ENCODE data around the gene ZMYM2. TPM values are rescaled to one million over a fixed set of nuclear protein-coding genes. Genes with fewer than 3 reads are reported as not detected.

Gene ZMYM2
- total and polyA plus RNA-seq, 2 donors (not counting 3 experiments of a cell fraction or from before 2014, with no cell fraction given) = 14.7 to 75.3 TPM

DNA sequence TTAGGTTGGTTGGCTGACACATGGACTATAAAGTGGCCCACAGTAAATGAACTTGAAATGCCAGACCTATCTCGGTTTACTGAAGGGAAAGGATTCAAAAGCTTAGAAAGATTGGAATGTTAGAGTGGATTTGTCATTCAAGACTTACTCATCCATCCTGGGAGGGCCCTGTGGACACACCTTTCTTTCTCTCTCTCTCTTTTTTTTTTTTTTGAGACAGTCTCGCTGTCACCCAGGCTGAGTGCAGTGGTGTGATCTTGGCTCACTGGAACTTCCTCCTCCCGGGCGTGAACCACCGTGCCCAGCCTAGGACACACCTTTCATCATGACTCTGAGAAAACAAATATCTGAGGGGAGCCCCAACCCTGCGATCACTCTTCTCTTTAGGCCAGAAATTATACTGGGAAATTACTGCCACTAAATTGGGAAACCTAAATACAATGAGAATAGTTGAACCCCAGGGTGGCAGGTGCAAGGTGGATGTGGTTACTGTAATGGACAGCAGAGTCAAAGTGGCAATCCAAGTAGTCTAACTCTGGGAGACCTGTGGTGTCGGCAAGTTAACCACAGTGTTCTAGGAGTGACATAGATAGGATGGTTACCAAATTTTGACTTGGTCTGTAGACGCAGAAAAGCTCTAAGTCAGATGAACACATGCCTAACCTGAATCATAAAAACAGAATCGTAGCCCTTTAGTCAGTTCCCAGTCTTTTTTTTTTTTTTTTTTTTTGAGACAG is 48.0 kb upstream of the ZMYM2 start:
- BruUV-seq (replicated peaks) = no TSS peak
- FAIRE-seq = no peak

More for the DNA sequence above, 48.0 kb upstream of the ZMYM2 start:
- Histone ChIP-seq H3K27me3 (ENCODE audit: control insufficient read depth in 2 of 2, insufficient read depth in 2 of 2, low read length in 2 of 2) (peaks cover 0 to 5% of the 10 kb centered on the region in 2 experiments), H3K9ac (replicated peaks; ENCODE audit: extremely low read depth, insufficient read depth, low read length) (no peak overlapping the region), H3K36me3 (ENCODE audit: control insufficient read depth in 2 of 2, extremely low read depth in 1 of 2, insufficient read depth in 2 of 2, low read length in 2 of 2) (no peaks in the 10 kb centered on the region), H3K4me2 (ENCODE audit: insufficient read depth, low read length) (no peak overlapping the region), H3K9me1 (replicated peaks; ENCODE audit: control insufficient read depth, extremely low read depth, insufficient read depth, low read length) (no peaks in the 10 kb centered on the region), H3K4me1 (ENCODE audit: control insufficient read depth, extremely low read depth, insufficient read depth, low read length) (no peaks in the 10 kb centered on the region), H2AFZ (ENCODE audit: low read depth, low read length) (no peak overlapping the region), H4K20me1 (replicated peaks; ENCODE audit: control insufficient read depth, extremely low read depth, insufficient read depth, low read length) (no peaks in the 10 kb centered on the region), H3K9me3 (replicated peaks; ENCODE audit: control insufficient read depth, insufficient read depth, low read length) (no peaks in the 10 kb centered on the region), H3K79me2 (ENCODE audit: control insufficient read depth, insufficient read depth, low read length) (no peaks in the 10 kb centered on the region), H3K4me3 (replicated peaks in 1 of 3; ENCODE audit: insufficient read depth in 1 of 3, low read depth in 1 of 3, low read length in 3 of 3) (no peak overlapping the region), H3K27ac (ENCODE audit: insufficient read depth, low read depth, low read length) (no peak overlapping the region)
- TF ChIP-seq EZH2 (IDR thresholded peaks at IDR 0.05; ENCODE audit: borderline replicate concordance, low read depth, low read length, severe bottlenecking) = no peak
- TF ChIP-seq, protein P1, sequence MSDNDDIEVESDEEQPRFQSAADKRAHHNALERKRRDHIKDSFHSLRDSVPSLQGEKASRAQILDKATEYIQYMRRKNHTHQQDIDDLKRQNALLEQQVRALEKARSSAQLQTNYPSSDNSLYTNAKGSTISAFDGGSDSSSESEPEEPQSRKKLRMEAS (IDR thresholded peaks at IDR 0.05; ENCODE audit: insufficient read depth, insufficient read length) = no peak
- TF ChIP-seq JUN (IDR thresholded peaks at IDR 0.05; ENCODE audit: borderline replicate concordance, insufficient read depth, insufficient read length, low read depth) = no peak
- no peak for TF ChIP-seq POLR2AphosphoS5 (IDR thresholded peaks at IDR 0.05; ENCODE audit: insufficient read depth, low read depth, low read length)
- no peak for TF ChIP-seq FOS (IDR thresholded peaks at IDR 0.05; ENCODE audit: borderline replicate concordance, insufficient read depth, low read length)
- TF ChIP-seq GATA2 (IDR thresholded peaks at IDR 0.05; ENCODE audit: insufficient read depth, insufficient read length, low read depth, low read length) = no peak
- TF ChIP-seq POLR2A (IDR thresholded peaks at IDR 0.05; ENCODE audit: low read depth, low read length) = no peak
- TF ChIP-seq, protein P2, sequence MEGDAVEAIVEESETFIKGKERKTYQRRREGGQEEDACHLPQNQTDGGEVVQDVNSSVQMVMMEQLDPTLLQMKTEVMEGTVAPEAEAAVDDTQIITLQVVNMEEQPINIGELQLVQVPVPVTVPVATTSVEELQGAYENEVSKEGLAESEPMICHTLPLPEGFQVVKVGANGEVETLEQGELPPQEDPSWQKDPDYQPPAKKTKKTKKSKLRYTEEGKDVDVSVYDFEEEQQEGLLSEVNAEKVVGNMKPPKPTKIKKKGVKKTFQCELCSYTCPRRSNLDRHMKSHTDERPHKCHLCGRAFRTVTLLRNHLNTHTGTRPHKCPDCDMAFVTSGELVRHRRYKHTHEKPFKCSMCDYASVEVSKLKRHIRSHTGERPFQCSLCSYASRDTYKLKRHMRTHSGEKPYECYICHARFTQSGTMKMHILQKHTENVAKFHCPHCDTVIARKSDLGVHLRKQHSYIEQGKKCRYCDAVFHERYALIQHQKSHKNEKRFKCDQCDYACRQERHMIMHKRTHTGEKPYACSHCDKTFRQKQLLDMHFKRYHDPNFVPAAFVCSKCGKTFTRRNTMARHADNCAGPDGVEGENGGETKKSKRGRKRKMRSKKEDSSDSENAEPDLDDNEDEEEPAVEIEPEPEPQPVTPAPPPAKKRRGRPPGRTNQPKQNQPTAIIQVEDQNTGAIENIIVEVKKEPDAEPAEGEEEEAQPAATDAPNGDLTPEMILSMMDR (IDR thresholded peaks at IDR 0.05; ENCODE audit: extremely low read depth in 1 of 2, insufficient read depth in 1 of 2, low read depth in 1 of 2, low read length in 2 of 2) = no peak
- TF ChIP-seq MYC (IDR thresholded peaks at IDR 0.05; ENCODE audit: low read depth, low read length) = no peak
- dilution Hi-C loops (cut with MboI; ENCODE audit: extremely low pct_ligation_motif_present, low sequenced_read_pairs) = no loop called here
- CTCF ChIA-PET = interaction anchor here (0.6 kb wide), 1 partner anchor 355 kb away, joined by 3 read pairs; no protein-coding TSS in a partner anchor
- POLR2A ChIA-PET = no interaction called here
- no peak for DNase-seq (ENCODE audit: low read depth, low spot score)
- intact Hi-C loops (cut with micrococcal nuclease) = no loop called here
